ENCODE data around the gene LRIT1.
"Not testable (repeated sequence)": the region's sequence is repeated elsewhere in the genome, so short reads cannot be mapped to it uniquely, and the experiment has no call there.

The LRIT1 gene

GRCh38 chr10:84241185-84241790 lies at the start of gene LRIT1:
LRIT1 (minus strand) TSS chr10:84241546; CDS start chr10:84241439, 107 bp downstream.
- DNase-seq = no peak

GRCh38 chr10:84290235-84290634 lies 48.9 kb upstream of the LRIT1 start:
- DNase-seq = no peak

GRCh38 chr10:84289521-84290200 lies 48.3 kb upstream of the LRIT1 start:
- DNase-seq = no peak

- no peak for DNase-seq
Measured at GRCh38 chr10:84288151-84288550, 46.8 kb upstream of the LRIT1 start.

- DNase-seq = no peak
Measured at GRCh38 chr10:84286695-84287094, 45.3 kb upstream of the LRIT1 start.

GRCh38 chr10:84279876-84280475 lies 38.6 kb upstream of the LRIT1 start:
- DNase-seq = not testable (repeated sequence)

GRCh38 chr10:84270708-84271107 lies 29.4 kb upstream of the LRIT1 start:
- no peak for DNase-seq

- DNase-seq = no peak
Measured at GRCh38 chr10:84269773-84270172, 28.4 kb upstream of the LRIT1 start.

GRCh38 chr10:84269162-84269561 lies 27.8 kb upstream of the LRIT1 start:
- DNase-seq = no peak

GRCh38 chr10:84267503-84268126 lies 26.3 kb upstream of the LRIT1 start:
- no peak for DNase-seq

- DNase-seq = peak; percentile 25
Measured at GRCh38 chr10:84265418-84265817, 24.1 kb upstream of the LRIT1 start.

GRCh38 chr10:84264611-84265141 lies 23.3 kb upstream of the LRIT1 start:
- DNase-seq = peak; percentile 39

GRCh38 chr10:84263716-84264115 lies 22.4 kb upstream of the LRIT1 start:
- DNase-seq = no peak

- DNase-seq = no peak
Measured at GRCh38 chr10:84262190-84262956, 21.0 kb upstream of the LRIT1 start.

GRCh38 chr10:84261236-84261915 lies 20.0 kb upstream of the LRIT1 start:
- DNase-seq = no peak

- no peak for DNase-seq
Measured at GRCh38 chr10:84258034-84258695, 16.8 kb upstream of the LRIT1 start.

- DNase-seq = no peak
Measured at GRCh38 chr10:84257343-84258020, 16.1 kb upstream of the LRIT1 start.

GRCh38 chr10:84256510-84257342 lies 15.4 kb upstream of the LRIT1 start:
- DNase-seq = no peak

- no peak for DNase-seq
Measured at GRCh38 chr10:84254552-84255478, 13.5 kb upstream of the LRIT1 start.
